RWPE2 (cell line): Measurements from ENCODE around the gene VENTX.
A peak's percentile ranks its signal among the peaks of the same experiment; 100 is the strongest.

Source experiments
- ATAC-seq: fragments of 200-7000 bp; cut with Tn5 transposase; 3 replicates; pipeline ENCODE4 v1.9.1; 2021; ENCODE audit warnings: low read depth
- DNase-seq: peaks from one replicate; pipeline ENCODE4 v3.0.0-alpha.2; 2020; ENCODE audit warnings: low spot score
- H3K27ac ChIP-seq: fragments of 450-650 bp; 2 replicates; pipeline ENCODE4 v1.5.1; 2017; ENCODE audit warnings: mild to moderate bottlenecking; ENCODE audit not compliant: poor library complexity, severe bottlenecking
- H3K27me3 ChIP-seq: fragments of 250-450 bp; sonication (Bioruptor Pico); 2 replicates; pipeline ENCODE4 v1.5.1; 2021; ENCODE audit warnings: mild to moderate bottlenecking, moderate library complexity; ENCODE audit not compliant: insufficient read depth, poor library complexity, severe bottlenecking
- H3K36me3 ChIP-seq: fragments of 250-450 bp; sonication (Bioruptor Pico); 2 replicates; pipeline ENCODE4 v1.5.1; 2020; ENCODE audit warnings: low read depth, mild to moderate bottlenecking, moderate library complexity
- H3K4me1 ChIP-seq: fragments of 250-450 bp; sonication (Bioruptor Pico); 2 replicates; pipeline ENCODE4 v1.5.1; 2021; ENCODE audit warnings: mild to moderate bottlenecking, moderate library complexity; ENCODE audit not compliant: insufficient read depth, poor library complexity, severe bottlenecking
- H3K4me3 ChIP-seq: fragments of 250-450 bp; sonication (Bioruptor Pico); 2 replicates; pipeline ENCODE4 v1.5.1; 2021; ENCODE audit warnings: mild to moderate bottlenecking, moderate library complexity; ENCODE audit not compliant: severe bottlenecking
- H3K9me3 ChIP-seq: fragments of 250-450 bp; sonication (Bioruptor Pico); 2 replicates; pipeline ENCODE4 v1.5.1; 2021; ENCODE audit warnings: mild to moderate bottlenecking, moderate library complexity; ENCODE audit not compliant: severe bottlenecking
- TF ChIP-seq, protein P1 (sequence below): fragments of 450-650 bp; IDR thresholded peaks from one replicate; pipeline ENCODE4 v1.5.1; 2017; ENCODE audit warnings: mild to moderate bottlenecking, moderate library complexity; ENCODE audit not compliant: poor library complexity, severe bottlenecking

Gene VENTX, protein sequence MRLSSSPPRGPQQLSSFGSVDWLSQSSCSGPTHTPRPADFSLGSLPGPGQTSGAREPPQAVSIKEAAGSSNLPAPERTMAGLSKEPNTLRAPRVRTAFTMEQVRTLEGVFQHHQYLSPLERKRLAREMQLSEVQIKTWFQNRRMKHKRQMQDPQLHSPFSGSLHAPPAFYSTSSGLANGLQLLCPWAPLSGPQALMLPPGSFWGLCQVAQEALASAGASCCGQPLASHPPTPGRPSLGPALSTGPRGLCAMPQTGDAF

DNA sequence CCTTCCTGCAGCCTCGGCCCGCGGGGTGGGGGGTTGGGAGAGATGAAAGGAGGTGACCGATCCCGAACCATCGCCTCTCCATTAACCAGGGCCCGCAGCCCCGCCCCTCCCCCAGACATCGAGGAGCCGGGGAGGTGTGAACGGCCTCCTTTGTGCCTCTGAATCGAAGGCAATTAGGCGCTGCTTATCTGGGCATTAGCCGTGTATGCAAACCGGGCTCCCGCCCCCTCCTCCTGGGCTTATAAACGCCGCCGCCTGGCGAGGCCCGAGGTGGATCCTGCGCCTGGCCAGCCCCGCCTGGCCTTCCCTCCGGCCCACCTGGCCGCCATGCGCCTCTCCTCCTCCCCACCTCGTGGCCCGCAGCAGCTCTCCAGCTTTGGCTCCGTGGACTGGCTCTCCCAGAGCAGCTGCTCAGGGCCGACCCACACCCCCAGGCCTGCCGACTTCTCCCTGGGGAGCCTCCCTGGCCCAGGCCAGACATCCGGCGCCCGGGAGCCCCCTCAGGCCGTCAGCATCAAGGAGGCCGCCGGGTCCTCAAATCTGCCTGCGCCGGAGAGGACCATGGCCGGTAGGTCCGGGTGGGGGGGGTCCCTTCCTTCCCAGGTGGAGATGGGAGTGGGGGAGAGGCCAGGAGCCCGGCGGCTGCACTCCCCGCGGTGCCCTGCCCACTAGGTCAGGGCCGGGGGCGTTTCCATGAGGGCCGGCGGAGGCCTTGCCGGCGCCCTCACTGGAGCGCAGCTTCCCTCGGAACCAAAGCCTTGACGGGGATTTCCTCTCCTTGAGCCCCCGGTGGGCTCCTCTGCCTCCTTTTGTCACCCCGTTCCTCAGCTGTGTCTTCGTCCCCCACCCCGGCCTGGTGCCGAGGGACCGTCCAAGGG is at the start of gene VENTX:
Gene VENTX (plus strand): TSS at position 268 of the 878 bp plus-strand sequence. CDS start 60 bp downstream, at position 328.
- Histone ChIP-seq H3K4me3 (no peak within 1 kb of the TSS), H3K4me1 (no peaks in the 10 kb centered on the region), H3K27me3 (peaks cover 70% of the 10 kb centered on the region), H3K27ac (no peak within 1 kb of the TSS), H3K9me3 (no peaks in the 10 kb centered on the region), H3K36me3 (no peaks in the 10 kb centered on the region)
- DNase-seq (no peak), ATAC-seq (peak; percentile 8; the same call in 1 of the 3 replicates)
- TF ChIP-seq, protein P1, sequence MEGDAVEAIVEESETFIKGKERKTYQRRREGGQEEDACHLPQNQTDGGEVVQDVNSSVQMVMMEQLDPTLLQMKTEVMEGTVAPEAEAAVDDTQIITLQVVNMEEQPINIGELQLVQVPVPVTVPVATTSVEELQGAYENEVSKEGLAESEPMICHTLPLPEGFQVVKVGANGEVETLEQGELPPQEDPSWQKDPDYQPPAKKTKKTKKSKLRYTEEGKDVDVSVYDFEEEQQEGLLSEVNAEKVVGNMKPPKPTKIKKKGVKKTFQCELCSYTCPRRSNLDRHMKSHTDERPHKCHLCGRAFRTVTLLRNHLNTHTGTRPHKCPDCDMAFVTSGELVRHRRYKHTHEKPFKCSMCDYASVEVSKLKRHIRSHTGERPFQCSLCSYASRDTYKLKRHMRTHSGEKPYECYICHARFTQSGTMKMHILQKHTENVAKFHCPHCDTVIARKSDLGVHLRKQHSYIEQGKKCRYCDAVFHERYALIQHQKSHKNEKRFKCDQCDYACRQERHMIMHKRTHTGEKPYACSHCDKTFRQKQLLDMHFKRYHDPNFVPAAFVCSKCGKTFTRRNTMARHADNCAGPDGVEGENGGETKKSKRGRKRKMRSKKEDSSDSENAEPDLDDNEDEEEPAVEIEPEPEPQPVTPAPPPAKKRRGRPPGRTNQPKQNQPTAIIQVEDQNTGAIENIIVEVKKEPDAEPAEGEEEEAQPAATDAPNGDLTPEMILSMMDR = no peak

DNA sequence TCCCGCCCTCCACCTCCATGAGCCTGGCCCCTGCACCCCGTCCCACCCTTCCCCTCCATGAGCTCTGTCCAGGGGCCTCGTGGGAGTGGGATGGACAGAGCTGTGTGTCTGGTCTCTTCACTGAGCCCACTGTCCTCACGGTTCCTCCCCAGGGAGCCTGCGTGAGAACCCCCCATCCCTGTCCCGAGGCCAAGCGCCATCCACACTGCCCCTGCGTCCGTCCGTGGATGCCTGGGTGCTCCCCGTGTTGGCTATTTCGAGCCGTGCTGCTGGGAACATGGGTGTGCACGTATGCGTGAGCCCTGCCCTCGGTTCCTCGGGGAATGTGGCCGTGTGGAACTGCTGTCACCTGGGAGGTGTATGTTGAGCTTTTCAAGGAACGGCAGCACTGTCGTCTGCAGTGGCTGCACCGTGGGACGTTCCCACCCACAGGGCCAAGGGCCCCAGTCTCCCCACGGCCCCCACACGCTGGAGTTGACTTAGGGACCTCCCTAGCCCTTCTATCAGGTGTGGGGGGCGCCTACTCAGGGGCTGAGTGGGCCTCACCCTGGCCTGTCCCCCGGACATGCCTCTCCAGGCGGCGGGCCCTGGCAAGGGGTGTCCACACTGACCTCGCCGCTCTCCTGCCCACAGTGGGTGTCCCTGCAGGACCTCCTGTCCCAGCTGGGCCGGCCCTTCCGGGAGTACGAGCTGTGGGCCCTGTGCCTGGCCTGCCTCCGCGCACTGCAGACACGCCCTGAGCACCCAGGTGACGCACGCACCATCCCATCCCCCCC is 49.6 kb upstream of the VENTX start:
- Histone ChIP-seq H3K4me3 (no peak overlapping the region), H3K4me1 (no peaks in the 10 kb centered on the region), H3K9me3 (no peaks in the 10 kb centered on the region), H3K27ac (no peak overlapping the region), H3K27me3 (peaks cover 3% of the 10 kb centered on the region), H3K36me3 (no peaks in the 10 kb centered on the region)
- DNase-seq (no peak), ATAC-seq (no peak)
- TF ChIP-seq, protein P1 = no peak

DNA sequence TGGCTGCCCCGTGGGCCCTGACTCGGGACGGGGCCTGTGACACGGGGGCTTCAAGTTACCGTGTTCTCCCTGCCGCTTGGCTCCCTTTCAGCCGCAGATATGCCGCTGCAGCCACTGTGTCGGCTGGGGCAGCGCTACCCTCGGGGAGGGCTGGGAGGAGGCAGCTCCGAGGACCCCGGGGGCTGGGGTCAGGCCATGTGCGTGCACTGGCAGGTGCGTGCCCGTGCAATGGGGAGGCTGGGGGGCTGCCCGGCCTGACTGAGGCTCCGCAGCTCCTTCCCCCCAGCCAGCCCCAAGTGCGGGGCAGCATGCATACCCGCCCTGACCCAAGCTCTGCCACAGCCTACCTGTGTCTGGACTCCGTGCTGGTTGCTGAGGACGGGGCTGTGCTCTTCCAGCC is 48.4 kb upstream of the VENTX start:
- DNase-seq (no peak), ATAC-seq (no peak)
- no peaks in the 10 kb centered on the region for H3K36me3 ChIP-seq
- no peaks in the 10 kb centered on the region for H3K4me1 ChIP-seq
- H3K9me3 ChIP-seq = no peaks in the 10 kb centered on the region
- H3K4me3 ChIP-seq = no peak overlapping the region
- TF ChIP-seq, protein P1 = no peak
- no peak overlapping the region for H3K27ac ChIP-seq
- H3K27me3 ChIP-seq = peaks cover 8% of the 10 kb centered on the region

DNA sequence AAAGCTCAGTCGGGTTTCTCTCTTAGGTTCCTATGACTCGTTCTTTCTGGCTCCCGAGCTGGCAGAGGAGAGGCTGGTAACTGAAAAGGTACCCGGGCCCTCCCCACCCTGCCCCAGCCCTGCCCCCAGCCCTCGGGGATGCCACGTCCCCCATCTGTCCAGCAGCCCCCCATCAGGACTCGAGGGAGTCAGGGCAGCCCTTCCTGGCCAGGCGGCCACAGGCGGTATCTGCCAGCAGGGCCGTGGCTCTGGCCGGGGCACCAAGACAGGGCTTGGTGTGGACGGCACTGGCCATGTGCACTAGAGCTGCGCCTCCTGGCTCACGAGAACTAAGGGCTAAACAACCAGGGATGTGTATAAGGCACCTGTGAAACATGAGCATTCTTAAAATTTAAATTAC is 47.9 kb upstream of the VENTX start:
- no peak for DNase-seq
- peaks cover 8% of the 10 kb centered on the region for H3K27me3 ChIP-seq
- no peak overlapping the region for H3K4me3 ChIP-seq
- H3K27ac ChIP-seq = no peak overlapping the region
- H3K36me3 ChIP-seq = no peaks in the 10 kb centered on the region
- no peak for ATAC-seq
- H3K4me1 ChIP-seq = no peaks in the 10 kb centered on the region
- no peaks in the 10 kb centered on the region for H3K9me3 ChIP-seq
- TF ChIP-seq, protein P1 = no peak
